ENCODE data around the gene NFYA. TPM values are rescaled to one million over a fixed set of nuclear protein-coding genes. Genes with fewer than 3 reads are reported as not detected.

Gene NFYA
- total RNA-seq, 2 experiments from 2014 or later: 23.5 to 47.9 TPM

DNA sequence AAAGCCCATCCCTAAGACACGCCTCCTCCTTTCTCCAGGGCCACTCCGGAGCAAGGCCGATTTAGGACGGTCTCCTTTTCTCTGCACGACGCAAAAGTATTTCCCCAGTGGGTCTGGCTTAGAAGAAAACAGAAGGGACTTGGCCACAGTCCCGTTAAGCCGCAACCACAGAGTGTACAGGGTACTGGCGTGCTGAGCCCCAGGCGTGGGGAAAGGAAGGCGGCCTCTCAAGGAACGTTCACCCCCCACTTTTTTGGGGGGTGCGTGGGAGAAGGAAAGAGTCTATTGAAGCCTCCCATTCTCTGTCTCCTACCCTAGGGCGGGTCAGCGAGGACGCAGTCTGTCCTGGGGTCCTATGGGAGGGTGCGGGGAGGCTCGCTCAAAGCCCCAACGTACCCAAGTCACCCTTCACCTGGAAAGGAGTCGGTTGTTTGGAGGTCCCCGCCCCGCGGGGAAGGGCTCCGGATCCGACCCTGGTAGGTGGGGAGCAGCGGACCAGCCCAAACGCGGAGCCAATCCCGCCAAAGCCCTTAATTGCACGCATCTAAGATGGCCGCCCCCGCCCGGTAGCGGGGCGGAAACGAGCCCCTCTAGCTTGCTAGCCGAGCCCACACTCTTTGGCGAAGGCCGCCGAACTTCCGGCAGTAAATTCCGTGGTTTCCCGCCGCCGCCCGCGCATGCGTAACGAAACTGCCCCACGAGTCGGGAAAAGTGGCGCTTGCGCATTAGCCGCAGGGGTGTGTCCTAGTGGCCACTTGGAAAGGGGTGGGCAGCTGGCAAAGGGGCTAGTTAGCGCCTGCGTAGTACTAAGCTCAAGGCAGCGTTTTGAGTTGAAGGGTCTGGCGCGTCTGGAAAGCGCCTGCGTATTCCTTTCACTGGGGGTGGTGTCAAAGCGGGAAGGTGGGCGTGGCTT lies 595 bp upstream of the NFYA start, which contains the start of gene OARD1:
OARD1 (minus strand) TSS at position 434 of the 913 bp plus-strand sequence. CDS start 722 bp downstream, outside the sequence.
- Histone ChIP-seq H3K36me3 (ENCODE audit: insufficient read depth, low read length) (peaks cover 63% of the 10 kb centered on the region), H3K79me2 (ENCODE audit: insufficient read depth, low read depth, low read length) (peaks cover 57% of the 10 kb centered on the region), H2AFZ (ENCODE audit: low read length) (peak within 1 kb of the TSS; percentile 75), H3K9me3 (ENCODE audit: low read length) (no peaks in the 10 kb centered on the region), H3K27ac (ENCODE audit: low read depth, low read length, poor library complexity, severe bottlenecking) (peak within 1 kb of the TSS; percentile 92), H3K4me3 (ENCODE audit: low read depth, low read length, poor library complexity, severe bottlenecking) (peak within 1 kb of the TSS; percentile 97), H3K4me1 (ENCODE audit: insufficient read depth, low read length, poor library complexity, severe bottlenecking) (peaks cover 40% of the 10 kb centered on the region), H4K20me1 (ENCODE audit: insufficient read depth, low read length) (peaks cover 24% of the 10 kb centered on the region; the same call in 1 of the 2 replicates), H3K9me2 (ENCODE audit: insufficient read depth, low read length) (no peaks in the 10 kb centered on the region), H3K4me2 (ENCODE audit: low read length) (peak within 1 kb of the TSS; percentile 97)
- intact Hi-C loops (cut with micrococcal nuclease; ENCODE audit: unreplicated experiment): loop anchor here (2.0 to 5.0 kb wide), 5 partner anchors 111 to 660 kb away; partner anchors contain the start of genes FOXP4 and TREML2
- peak; percentile 99 for DNase-seq (ENCODE audit: low spot score)
- POLR2A ChIA-PET: interaction anchor here (0.6 to 2.6 kb wide), 6 partner anchors 10 to 205 kb away, joined by 3 to 13 read pairs (median 4); partner anchors contain the start of genes APOBEC2 and TREML2
- BruUV-seq (replicated peaks): no TSS peak
- TF ChIP-seq EZH2phosphoT487 (IDR thresholded peaks at IDR 0.05; ENCODE audit: borderline replicate concordance, low read depth, low read length): no peak
- TF ChIP-seq, protein P1, sequence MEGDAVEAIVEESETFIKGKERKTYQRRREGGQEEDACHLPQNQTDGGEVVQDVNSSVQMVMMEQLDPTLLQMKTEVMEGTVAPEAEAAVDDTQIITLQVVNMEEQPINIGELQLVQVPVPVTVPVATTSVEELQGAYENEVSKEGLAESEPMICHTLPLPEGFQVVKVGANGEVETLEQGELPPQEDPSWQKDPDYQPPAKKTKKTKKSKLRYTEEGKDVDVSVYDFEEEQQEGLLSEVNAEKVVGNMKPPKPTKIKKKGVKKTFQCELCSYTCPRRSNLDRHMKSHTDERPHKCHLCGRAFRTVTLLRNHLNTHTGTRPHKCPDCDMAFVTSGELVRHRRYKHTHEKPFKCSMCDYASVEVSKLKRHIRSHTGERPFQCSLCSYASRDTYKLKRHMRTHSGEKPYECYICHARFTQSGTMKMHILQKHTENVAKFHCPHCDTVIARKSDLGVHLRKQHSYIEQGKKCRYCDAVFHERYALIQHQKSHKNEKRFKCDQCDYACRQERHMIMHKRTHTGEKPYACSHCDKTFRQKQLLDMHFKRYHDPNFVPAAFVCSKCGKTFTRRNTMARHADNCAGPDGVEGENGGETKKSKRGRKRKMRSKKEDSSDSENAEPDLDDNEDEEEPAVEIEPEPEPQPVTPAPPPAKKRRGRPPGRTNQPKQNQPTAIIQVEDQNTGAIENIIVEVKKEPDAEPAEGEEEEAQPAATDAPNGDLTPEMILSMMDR (conservative IDR thresholded peaks at IDR 0.05; ENCODE audit: low read length): 0 out of 2 replicates have a peak, but pooled peaks have one; percentile 1
- CTCF ChIA-PET (ENCODE audit: unreplicated experiment): interaction anchor here (1.4 kb wide), 1 partner anchor 17 kb away, joined by 4 read pairs; no protein-coding TSS in a partner anchor

GRCh38 chr6:41073203-41073967 lies 611 bp downstream of the NFYA start:
- intact Hi-C loops (cut with micrococcal nuclease; ENCODE audit: unreplicated experiment): loop anchor here (2.0 to 5.0 kb wide), 5 partner anchors 109 to 659 kb away; partner anchors contain the start of genes FOXP4 and TREML2
- Histone ChIP-seq H3K4me1 (ENCODE audit: insufficient read depth, low read length, poor library complexity, severe bottlenecking) (peaks cover 50% of the 10 kb centered on the region), H3K79me2 (ENCODE audit: insufficient read depth, low read depth, low read length) (peaks cover 69% of the 10 kb centered on the region), H4K20me1 (ENCODE audit: insufficient read depth, low read length) (peaks cover 24% of the 10 kb centered on the region; the same call in 1 of the 2 replicates), H3K36me3 (ENCODE audit: insufficient read depth, low read length) (peaks cover 64% of the 10 kb centered on the region), H3K27ac (ENCODE audit: low read depth, low read length, poor library complexity, severe bottlenecking) (peak overlapping the region; percentile 92), H3K4me2 (ENCODE audit: low read length) (peak overlapping the region; percentile 97), H3K4me3 (ENCODE audit: low read depth, low read length, poor library complexity, severe bottlenecking) (peak overlapping the region; percentile 97), H3K9me3 (ENCODE audit: low read length) (no peaks in the 10 kb centered on the region), H2AFZ (ENCODE audit: low read length) (peak overlapping the region; percentile 11; the same call in 1 of the 2 replicates), H3K9me2 (ENCODE audit: insufficient read depth, low read length) (no peaks in the 10 kb centered on the region)
- DNase-seq (ENCODE audit: low spot score): peak; percentile 82
- ChIA-PET POLR2A (interaction anchor here (2.0 to 2.6 kb wide), 2 partner anchors 19 to 127 kb away, joined by 7 to 13 read pairs; partner anchors contain the start of genes APOBEC2 and TREML2), CTCF (ENCODE audit: unreplicated experiment) (no interaction called here)
- TF ChIP-seq EZH2phosphoT487 (IDR thresholded peaks at IDR 0.05; ENCODE audit: borderline replicate concordance, low read depth, low read length): no peak
- TF ChIP-seq, protein P1 (conservative IDR thresholded peaks at IDR 0.05; ENCODE audit: low read length): peak; percentile 55
- BruUV-seq (replicated peaks): no TSS peak

All from OCI-LY7 (cell line).